Keratinocyte (primary cell): ENCODE measurements around the gene RASEF.

ENCODE experiments used
- CTCF ChIP-seq, 3 experiments: IDR thresholded peaks in 1 of 3; conservative IDR thresholded peaks in 1 of 3; optimal IDR thresholded peaks in 1 of 3; 2 replicates in 2 of 3; 3 replicates in 1 of 3; pipeline versions ENCODE3 to v1.5.1; 2011; ENCODE audit warnings: low read length in 3 of 3, mild to moderate bottlenecking in 3 of 3, moderate library complexity in 2 of 3, control low read depth in 1 of 3, inconsistent platforms in 1 of 3; ENCODE audit not compliant: insufficient read depth in 2 of 3; ENCODE audit errors: extremely low read depth in 1 of 3
- EZH2 ChIP-seq: IDR thresholded peaks from one replicate; pipeline ENCODE4 v1.6.1; 2012; ENCODE audit warnings: inconsistent platforms, mild to moderate bottlenecking, low read length, moderate library complexity

GRCh38 chr9:82968816-82969215 is 94.1 kb downstream of the RASEF start:
- TF ChIP-seq CTCF (optimal IDR thresholded peaks at IDR 0.05 in 1 of 3, IDR thresholded peaks at IDR 0.05 in 1 of 3, conservative IDR thresholded peaks at IDR 0.05 in 1 of 3; ENCODE audit: extremely low read depth in 1 of 3, insufficient read depth in 2 of 3, low read length in 3 of 3) (no peak), EZH2 (no peak)
